ENCODE measurements around the gene ORM1. TPM values are rescaled to one million over a fixed set of nuclear protein-coding genes. Genes with fewer than 3 reads are reported as not detected.
A peak's percentile ranks its signal among the peaks of the same experiment; 100 is the strongest.

ORM1 gene
- total RNA-seq, 2 donors from 2014 or later: 43.8 TPM; not detected in 1

DNA sequence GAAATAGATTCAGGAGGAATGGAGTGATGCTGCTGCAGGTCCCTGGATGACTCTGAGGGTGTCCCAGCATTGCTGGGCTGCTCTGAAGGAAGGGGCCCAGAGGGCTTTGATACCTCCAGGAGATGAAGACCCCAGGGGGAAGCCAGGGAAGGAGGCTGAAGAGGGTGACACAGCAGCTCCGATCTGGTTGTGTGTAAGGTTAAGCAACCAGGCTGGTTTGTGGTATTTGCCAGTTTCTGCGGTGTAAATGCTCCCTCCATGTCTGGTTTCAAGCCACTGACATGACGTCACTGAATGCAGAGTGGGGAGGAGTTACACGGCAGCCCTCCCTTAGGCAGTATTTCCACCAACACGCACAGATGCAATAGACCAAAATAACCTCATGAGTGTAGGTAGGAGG lies 40.0 kb upstream of the ORM1 start:
- intact Hi-C loops (cut with DNase I): no loop called here
- DNase-seq: peak in 2 of 4 donors; percentile 3
- ATAC-seq: no peak
- Histone ChIP-seq H3K9me3 (no peaks in the 10 kb centered on the region), H3K4me1 (peaks cover 2% of the 10 kb centered on the region), H3K27ac (no peak overlapping the region), H3K27me3 (no peaks in the 10 kb centered on the region), H3K4me3 (no peak overlapping the region), H3K36me3 (replicated peaks in 1 of 2; ENCODE audit: insufficient read depth in 1 of 2, low read depth in 2 of 2) (no peaks in the 10 kb centered on the region)
- no peak for TF ChIP-seq POLR2A (IDR thresholded peaks at IDR 0.05)
- TF ChIP-seq, protein P1, sequence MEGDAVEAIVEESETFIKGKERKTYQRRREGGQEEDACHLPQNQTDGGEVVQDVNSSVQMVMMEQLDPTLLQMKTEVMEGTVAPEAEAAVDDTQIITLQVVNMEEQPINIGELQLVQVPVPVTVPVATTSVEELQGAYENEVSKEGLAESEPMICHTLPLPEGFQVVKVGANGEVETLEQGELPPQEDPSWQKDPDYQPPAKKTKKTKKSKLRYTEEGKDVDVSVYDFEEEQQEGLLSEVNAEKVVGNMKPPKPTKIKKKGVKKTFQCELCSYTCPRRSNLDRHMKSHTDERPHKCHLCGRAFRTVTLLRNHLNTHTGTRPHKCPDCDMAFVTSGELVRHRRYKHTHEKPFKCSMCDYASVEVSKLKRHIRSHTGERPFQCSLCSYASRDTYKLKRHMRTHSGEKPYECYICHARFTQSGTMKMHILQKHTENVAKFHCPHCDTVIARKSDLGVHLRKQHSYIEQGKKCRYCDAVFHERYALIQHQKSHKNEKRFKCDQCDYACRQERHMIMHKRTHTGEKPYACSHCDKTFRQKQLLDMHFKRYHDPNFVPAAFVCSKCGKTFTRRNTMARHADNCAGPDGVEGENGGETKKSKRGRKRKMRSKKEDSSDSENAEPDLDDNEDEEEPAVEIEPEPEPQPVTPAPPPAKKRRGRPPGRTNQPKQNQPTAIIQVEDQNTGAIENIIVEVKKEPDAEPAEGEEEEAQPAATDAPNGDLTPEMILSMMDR (IDR thresholded peaks at IDR 0.05): no peak
- WGBS, 2 donors: 82 to 88% methylated on average over 5 of the region's 5 CpGs

DNA sequence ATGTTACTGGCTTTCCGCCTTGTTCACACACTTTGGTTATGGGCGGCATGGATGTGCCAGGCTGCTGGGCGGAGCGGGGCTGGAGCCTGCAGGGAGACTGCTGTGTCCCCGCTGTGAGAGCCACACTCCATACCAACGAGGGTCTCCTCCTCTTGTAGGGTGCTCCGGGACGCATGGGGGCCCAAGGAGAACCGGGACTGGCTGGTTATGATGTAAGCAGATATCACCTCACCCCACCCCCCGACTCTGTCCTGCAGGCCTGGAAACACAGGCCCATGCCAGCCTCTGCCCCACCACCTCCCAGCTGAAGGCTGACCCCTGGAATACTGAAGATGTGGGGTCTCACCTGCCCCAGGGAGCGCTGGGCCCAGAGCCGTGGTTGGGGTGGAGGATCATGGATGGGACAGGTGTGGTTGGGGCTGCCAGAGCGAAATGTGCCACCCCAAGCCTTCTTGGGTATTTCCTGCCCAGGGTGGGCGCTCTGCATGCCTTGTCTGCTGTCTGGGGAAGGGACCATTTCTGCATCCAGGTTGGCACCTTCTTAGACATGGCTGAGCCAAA lies 39.3 kb upstream of the ORM1 start:
- Histone ChIP-seq H3K27ac (no peak overlapping the region), H3K27me3 (no peaks in the 10 kb centered on the region), H3K4me1 (peaks cover 8% of the 10 kb centered on the region), H3K36me3 (replicated peaks in 1 of 2; ENCODE audit: insufficient read depth in 1 of 2, low read depth in 2 of 2) (no peaks in the 10 kb centered on the region), H3K4me3 (no peak overlapping the region), H3K9me3 (no peaks in the 10 kb centered on the region)
- TF ChIP-seq POLR2A (IDR thresholded peaks at IDR 0.05): no peak
- TF ChIP-seq, protein P1 (IDR thresholded peaks at IDR 0.05): no peak
- intact Hi-C loops (cut with DNase I): no loop called here
- DNase-seq (peak in 2 of 4 donors; percentile 2 to 8), ATAC-seq (no peak)
- WGBS, 2 donors: 92 to 94% methylated on average over 11 to 14 of the region's 14 CpGs

DNA sequence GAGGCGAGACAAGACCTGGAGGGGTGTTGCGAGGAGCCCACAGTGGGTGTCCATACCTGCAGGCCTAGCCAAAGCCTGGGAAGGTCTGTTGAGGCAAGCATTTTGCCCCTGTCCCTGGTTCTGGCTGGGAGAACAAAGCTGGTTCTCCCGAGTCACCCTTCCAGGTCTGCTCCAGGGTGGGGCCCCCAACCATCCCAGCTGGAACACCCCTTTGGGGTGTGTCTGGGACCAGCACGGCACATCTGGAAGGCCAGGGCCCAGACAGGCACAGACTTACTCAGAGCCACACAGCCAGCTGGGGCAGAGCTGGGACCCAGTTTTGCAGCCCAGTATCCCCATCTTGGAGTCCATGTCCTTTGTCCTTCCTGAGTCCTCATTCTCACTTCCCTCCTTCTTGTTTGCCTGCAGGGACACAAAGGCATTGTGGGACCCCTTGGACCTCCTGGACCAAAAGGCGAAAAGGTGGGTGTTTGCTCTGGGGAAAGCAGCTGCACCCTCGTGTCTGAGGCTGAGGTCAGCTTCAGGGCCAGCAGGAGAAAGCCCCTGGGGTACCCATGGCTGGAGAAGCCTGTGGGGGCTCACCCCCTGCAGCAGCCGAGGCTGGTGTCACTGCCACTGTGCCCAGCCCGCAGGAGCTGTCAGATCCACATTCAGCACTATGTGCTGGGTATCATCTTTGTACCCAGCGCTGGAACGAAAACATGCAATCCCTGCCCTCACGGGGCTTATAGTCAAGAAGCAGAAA lies 38.4 kb upstream of the ORM1 start:
- intact Hi-C loops (cut with DNase I): loop anchor here (5.0 kb wide), 1 partner anchor 132 kb away; no protein-coding TSS in a partner anchor
- no peak overlapping the region for H3K27ac ChIP-seq
- no peak for ATAC-seq

DNA sequence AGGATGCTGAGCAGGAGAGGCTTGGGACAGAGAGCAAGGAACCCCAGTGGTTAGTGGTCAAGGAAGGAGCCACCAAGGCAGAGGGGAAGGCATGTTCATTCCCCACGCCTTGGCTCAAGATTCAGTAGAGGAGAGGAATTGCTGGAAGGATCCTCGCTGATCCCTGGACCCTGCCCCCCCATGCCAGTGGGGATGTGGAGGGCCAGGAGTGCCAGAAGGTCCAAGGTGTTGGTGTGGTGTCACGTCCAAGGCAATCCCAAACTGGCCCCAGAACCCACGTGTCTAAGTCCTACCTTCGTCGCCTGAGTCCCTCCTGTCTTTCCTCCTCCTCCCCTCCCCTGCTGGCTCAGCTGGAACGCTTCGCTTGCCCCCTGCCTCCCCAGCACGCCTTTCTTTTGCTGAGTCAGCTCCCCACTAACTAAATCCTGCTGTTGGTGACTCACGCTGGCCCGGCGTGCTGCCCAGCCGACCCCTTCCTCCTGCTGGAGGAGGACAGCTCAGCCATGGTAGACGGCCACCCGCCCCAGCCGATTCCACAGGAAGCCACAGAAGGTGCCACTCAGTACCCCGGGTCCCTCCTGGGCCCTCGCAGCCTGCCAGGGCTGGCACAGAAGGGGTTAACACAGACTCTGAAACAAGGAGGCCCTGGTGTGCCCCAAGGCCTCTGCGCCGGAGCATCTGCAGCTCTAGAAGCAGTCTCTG lies 37.6 kb upstream of the ORM1 start:
- ATAC-seq (no peak), DNase-seq (peak in 3 of 4 donors; percentile 8 to 44 (median 16))
- H3K4me3 ChIP-seq: no peak overlapping the region
- H3K9me3 ChIP-seq: no peaks in the 10 kb centered on the region
- H3K27ac ChIP-seq: no peak overlapping the region
- TF ChIP-seq, protein P1 (IDR thresholded peaks at IDR 0.05): no peak
- TF ChIP-seq POLR2A (IDR thresholded peaks at IDR 0.05): no peak
- no peaks in the 10 kb centered on the region for H3K27me3 ChIP-seq
- peaks cover 8% of the 10 kb centered on the region for H3K4me1 ChIP-seq
- H3K36me3 ChIP-seq (replicated peaks in 1 of 2; ENCODE audit: insufficient read depth in 1 of 2, low read depth in 2 of 2): no peaks in the 10 kb centered on the region
- 78 to 79% methylated on average over 18 to 19 of the region's 20 CpGs for WGBS, 2 donors
- intact Hi-C loops (cut with DNase I): loop anchor here (5.0 kb wide), 1 partner anchor 133 kb away; no protein-coding TSS in a partner anchor

More for the DNA sequence above, 38.4 kb upstream of the ORM1 start:
- WGBS, 2 donors: 94 to 95% methylated on average over 10 to 11 of the region's 11 CpGs
- no peak overlapping the region for H3K4me3 ChIP-seq
- no peaks in the 10 kb centered on the region for H3K9me3 ChIP-seq
- H3K4me1 ChIP-seq: peaks cover 8% of the 10 kb centered on the region
- TF ChIP-seq, protein P1 (IDR thresholded peaks at IDR 0.05): no peak
- TF ChIP-seq POLR2A (IDR thresholded peaks at IDR 0.05): no peak
- no peaks in the 10 kb centered on the region for H3K36me3 ChIP-seq (replicated peaks in 1 of 2; ENCODE audit: insufficient read depth in 1 of 2, low read depth in 2 of 2)
- DNase-seq: peak in 2 of 4 donors; percentile 1 to 5
- no peaks in the 10 kb centered on the region for H3K27me3 ChIP-seq
